H1 (cell line): Measurements from ENCODE around the gene IGF2R. TPM values are rescaled to one million over a fixed set of nuclear protein-coding genes. Genes with fewer than 3 reads are reported as not detected.

Source experiments
- RAD21 ChIP-seq, 2 experiments: IDR thresholded peaks in 1 of 2; conservative IDR thresholded peaks in 1 of 2; 2 replicates each; pipeline ENCODE4 v1.6.1; 2011; ENCODE audit warnings: low read depth in 2 of 2, low read length in 2 of 2, improper control_type of control experiment in 1 of 2, inconsistent platforms in 1 of 2, mild to moderate bottlenecking in 1 of 2, moderate library complexity in 1 of 2
- SUZ12 ChIP-seq: fragments of 200-600 bp; sonication (generic); IDR thresholded peaks from 2 replicates; pipeline ENCODE4 v1.6.1; 2012; ENCODE audit warnings: mild to moderate bottlenecking, inconsistent platforms, low read length, moderate library complexity, mixed read lengths
- polyA plus RNA-seq, 7 experiments: library from polyadenylated mRNA; depleted of rRNA in 3 of 7; stranded (reverse) in 5 of 7; unstranded in 2 of 7; fragments of >200 nt in 5 of 7; fragments of 200-250 nt in 2 of 7; gene quantifications; 1 replicate in 5 of 7; 2 replicates in 1 of 7; 4 replicates in 1 of 7; pipeline versions ENCODE4 v1.2.1 to v1.2.3, GENCODE V29; 2011 to 2013; ENCODE audit warnings: missing spikeins in 2 of 7, mixed read lengths in 2 of 7
- total RNA-seq: library from RNA; stranded (reverse); fragmentation: NEBNext Ultra II Directional; extraction: Animal tissue kit (Norgen Biotek cat#: 25700); gene quantifications from 2 replicates; pipeline ENCODE4 v1.2.1, GENCODE V29; 2021

Gene IGF2R
- total and polyA plus RNA-seq, 2 of the 8 experiments (the other 6 are each of a cell fraction or from before 2014, with no cell fraction given), result 20.6 to 74.1 TPM

- TF ChIP-seq SUZ12, result no peak
- no peak for TF ChIP-seq RAD21 (IDR thresholded peaks at IDR 0.05 in 1 of 2, conservative IDR thresholded peaks at IDR 0.05 in 1 of 2; ENCODE audit: low read depth in 2 of 2, low read length in 2 of 2)
Observed at GRCh38 chr6:160080097-160080496, 111.2 kb downstream of the IGF2R start (continued).
